Mesendoderm (in vitro differentiated cells): ENCODE data around the gene FADS1.
A peak's percentile ranks its signal among the peaks of the same experiment; 100 is the strongest.

Experiments used
- DNase-seq: peaks from one replicate; pipeline ENCODE4 v3.0.0; 2013
- H2AK5ac ChIP-seq: 2 replicates; pipeline ENCODE4 v1.6.1; 2013; ENCODE audit warnings: low read length, inconsistent platforms
- H2BK120ac ChIP-seq: 2 replicates; pipeline ENCODE4 v1.6.1; 2013; ENCODE audit warnings: low read depth, mild to moderate bottlenecking, low read length, moderate library complexity, mixed read lengths
- H2BK15ac ChIP-seq: replicated peaks from 2 replicates; pipeline ENCODE4 v1.6.1; 2013; ENCODE audit warnings: low read depth, mild to moderate bottlenecking, moderate library complexity
- H2BK5ac ChIP-seq: 2 replicates; pipeline ENCODE4 v1.6.1; 2013; ENCODE audit warnings: low read length, inconsistent platforms
- H3K18ac ChIP-seq: 2 replicates; pipeline ENCODE4 v1.6.1; 2013; ENCODE audit warnings: mild to moderate bottlenecking, low read length, mixed read lengths
- H3K23ac ChIP-seq: one replicate; pipeline ENCODE4 v1.6.1; 2013; ENCODE audit warnings: low read length
- H3K27ac ChIP-seq: 2 replicates; pipeline ENCODE4 v1.5.1; 2013; ENCODE audit warnings: low read depth, mild to moderate bottlenecking, inconsistent platforms, low read length, moderate library complexity
- H3K27me3 ChIP-seq: 2 replicates; pipeline ENCODE4 v1.6.1; 2013; ENCODE audit warnings: low read length, control low read depth, mild to moderate bottlenecking, inconsistent platforms; ENCODE audit not compliant: insufficient read depth, poor library complexity
- H3K36me3 ChIP-seq: 2 replicates; pipeline ENCODE4 v1.6.1; 2013; ENCODE audit warnings: low read length, inconsistent platforms; ENCODE audit not compliant: control insufficient read depth, insufficient read depth
- H3K4ac ChIP-seq: one replicate; pipeline ENCODE4 v1.6.1; 2013; ENCODE audit warnings: low read depth, mild to moderate bottlenecking, low read length, moderate library complexity
- H3K4me1 ChIP-seq: 2 replicates; pipeline ENCODE4 v1.6.1; 2013; ENCODE audit warnings: low read depth, low read length, inconsistent platforms; ENCODE audit not compliant: control insufficient read depth
- H3K4me2 ChIP-seq: 2 replicates; pipeline ENCODE4 v1.6.1; 2013; ENCODE audit warnings: low read length
- H3K4me3 ChIP-seq: 2 replicates; pipeline ENCODE4 v1.5.1; 2013; ENCODE audit warnings: mild to moderate bottlenecking, low read length
- H3K56ac ChIP-seq: one replicate; pipeline ENCODE4 v1.6.1; 2013; ENCODE audit warnings: low read length
- H3K79me1 ChIP-seq: 2 replicates; pipeline ENCODE4 v1.6.1; 2013; ENCODE audit warnings: low read length, inconsistent platforms
- H3K79me2 ChIP-seq: 2 replicates; pipeline ENCODE4 v1.6.1; 2013; ENCODE audit warnings: mild to moderate bottlenecking, low read length; ENCODE audit not compliant: control insufficient read depth, insufficient read depth
- H3K9ac ChIP-seq: 2 replicates; pipeline ENCODE4 v1.6.1; 2013; ENCODE audit warnings: low read length, inconsistent platforms
- H4K5ac ChIP-seq: one replicate; pipeline ENCODE4 v1.6.1; 2013; ENCODE audit warnings: low read length
- H4K8ac ChIP-seq: one replicate; pipeline ENCODE4 v1.6.1; 2013; ENCODE audit warnings: low read depth, mild to moderate bottlenecking, control low read depth, low read length, moderate library complexity
- WGBS: extraction: QIAGEN DNeasy Blood & Tissue Kit; methylation state at CpG from one replicate; pipeline ENCODE4 v1.1.7; 2013; ENCODE audit warnings: low lambda C conversion rate, missing lambda C conversion rate; ENCODE audit not compliant: insufficient coverage; ENCODE audit errors: extremely low coverage; 5-methylcytosine and 5-hydroxymethylcytosine counted together

Gene FADS1

GRCh38 chr11:61834278-61835048 is 17.7 kb upstream of the FADS1 start:
- H4K5ac ChIP-seq = no peak overlapping the region
- peaks cover 71% of the 10 kb centered on the region for H3K79me2 ChIP-seq
- H2AK5ac ChIP-seq = no peak overlapping the region
- H3K56ac ChIP-seq = peak overlapping the region; percentile 73
- H2BK15ac ChIP-seq = no peak overlapping the region
- peak; percentile 92 for DNase-seq
- peaks cover 28% of the 10 kb centered on the region for H3K4me1 ChIP-seq
- H3K27me3 ChIP-seq = no peaks in the 10 kb centered on the region
- no CpG with 5 or more reads among the region's 12 CpGs for WGBS
- peak overlapping the region; percentile 3 for H2BK5ac ChIP-seq
- no peak overlapping the region for H4K8ac ChIP-seq
- H3K36me3 ChIP-seq = peaks cover 4% of the 10 kb centered on the region
- H3K79me1 ChIP-seq = peaks cover 35% of the 10 kb centered on the region
- H3K4ac ChIP-seq = no peak overlapping the region
- H3K27ac ChIP-seq = peak overlapping the region; percentile 32
- peak overlapping the region; percentile 7 for H2BK120ac ChIP-seq
- peak overlapping the region; percentile 9 for H3K18ac ChIP-seq
- H3K4me2 ChIP-seq = no peak overlapping the region
- H3K4me3 ChIP-seq = no peak overlapping the region
- peak overlapping the region; percentile 94 for H3K23ac ChIP-seq
- H3K9ac ChIP-seq = peak overlapping the region; percentile 57

- Histone ChIP-seq H3K4me3 (no peak overlapping the region), H3K18ac (no peak overlapping the region), H2BK5ac (peak overlapping the region; percentile 3), H2BK120ac (no peak overlapping the region), H3K79me1 (peaks cover 35% of the 10 kb centered on the region), H3K9ac (peak overlapping the region; percentile 26), H3K36me3 (peaks cover 4% of the 10 kb centered on the region), H3K23ac (peak overlapping the region; percentile 94), H2AK5ac (no peak overlapping the region), H2BK15ac (no peak overlapping the region), H4K5ac (no peak overlapping the region), H3K27me3 (no peaks in the 10 kb centered on the region), H3K79me2 (peaks cover 77% of the 10 kb centered on the region), H4K8ac (no peak overlapping the region), H3K4me1 (peaks cover 28% of the 10 kb centered on the region), H3K56ac (peak overlapping the region; percentile 73), H3K4me2 (no peak overlapping the region), H3K27ac (peak overlapping the region; percentile 32), H3K4ac (no peak overlapping the region)
- WGBS = no CpG with 5 or more reads among the region's 12 CpGs
- peak; percentile 57 for DNase-seq
These were observed 17.1 kb upstream of the FADS1 start for GRCh38 chr11:61833926-61834277.

- no peak overlapping the region for H3K23ac ChIP-seq
- H3K79me2 ChIP-seq = peaks cover 81% of the 10 kb centered on the region
- H2BK5ac ChIP-seq = no peak overlapping the region
- no peak overlapping the region for H4K8ac ChIP-seq
- no peak overlapping the region for H3K4me3 ChIP-seq
- no peak overlapping the region for H3K9ac ChIP-seq
- no peak overlapping the region for H3K4me2 ChIP-seq
- H3K4me1 ChIP-seq = peaks cover 28% of the 10 kb centered on the region
- H3K27me3 ChIP-seq = no peaks in the 10 kb centered on the region
- H2BK15ac ChIP-seq = no peak overlapping the region
- H3K18ac ChIP-seq = no peak overlapping the region
- peaks cover 32% of the 10 kb centered on the region for H3K79me1 ChIP-seq
- H3K4ac ChIP-seq = no peak overlapping the region
- H3K36me3 ChIP-seq = peaks cover under 1% of the 10 kb centered on the region
- H3K56ac ChIP-seq = no peak overlapping the region
- WGBS = no CpG with 5 or more reads among the region's 11 CpGs
- no peak overlapping the region for H3K27ac ChIP-seq
- no peak overlapping the region for H2AK5ac ChIP-seq
- no peak overlapping the region for H2BK120ac ChIP-seq
- no peak overlapping the region for H4K5ac ChIP-seq
- DNase-seq = no peak
These were observed 16.7 kb upstream of the FADS1 start for GRCh38 chr11:61833471-61833870.

- Histone ChIP-seq H2BK5ac (no peak overlapping the region), H3K27me3 (no peaks in the 10 kb centered on the region), H3K4me2 (no peak overlapping the region), H3K18ac (no peak overlapping the region), H3K23ac (no peak overlapping the region), H3K56ac (no peak overlapping the region), H2BK120ac (no peak overlapping the region), H4K5ac (no peak overlapping the region), H3K79me2 (peaks cover 82% of the 10 kb centered on the region), H3K36me3 (no peaks in the 10 kb centered on the region), H3K79me1 (peaks cover 30% of the 10 kb centered on the region), H3K4me1 (peaks cover 28% of the 10 kb centered on the region), H4K8ac (no peak overlapping the region), H2AK5ac (no peak overlapping the region), H3K4me3 (no peak overlapping the region), H2BK15ac (no peak overlapping the region), H3K27ac (no peak overlapping the region), H3K4ac (no peak overlapping the region), H3K9ac (no peak overlapping the region)
- no CpG with 5 or more reads among the region's 7 CpGs for WGBS
- no peak for DNase-seq
These were observed 16.0 kb upstream of the FADS1 start for GRCh38 chr11:61832754-61833153.

- Histone ChIP-seq H3K4me1 (peaks cover 28% of the 10 kb centered on the region), H3K4ac (no peak overlapping the region), H2BK5ac (no peak overlapping the region), H3K36me3 (no peaks in the 10 kb centered on the region), H2BK15ac (no peak overlapping the region), H3K27me3 (no peaks in the 10 kb centered on the region), H3K4me3 (no peak overlapping the region), H4K8ac (no peak overlapping the region), H3K4me2 (no peak overlapping the region), H3K79me2 (peaks cover 78% of the 10 kb centered on the region), H3K56ac (no peak overlapping the region), H3K79me1 (peaks cover 25% of the 10 kb centered on the region), H4K5ac (no peak overlapping the region), H3K23ac (no peak overlapping the region), H3K9ac (peak overlapping the region; percentile 100), H2BK120ac (no peak overlapping the region), H2AK5ac (no peak overlapping the region), H3K27ac (no peak overlapping the region), H3K18ac (no peak overlapping the region)
- no peak for DNase-seq
- WGBS = no CpG with 5 or more reads among the region's 4 CpGs
These were observed 15.4 kb upstream of the FADS1 start for GRCh38 chr11:61832207-61832606.
